SU-DHL-6 (cell line): ENCODE data around the gene AACS.

ENCODE experiments used
- H2AFZ ChIP-seq: fragments of 200-600 bp; sonication (generic); 2 replicates; pipeline ENCODE4 v1.6.1; 2014; ENCODE audit warnings: low read depth, mild to moderate bottlenecking, moderate library complexity, mixed read lengths, antibody characterized with exemption, low read length; ENCODE audit not compliant: severe bottlenecking
- H3F3A ChIP-seq: fragments of 200-600 bp; shearing (Covaris generic); 2 replicates; pipeline ENCODE4 v1.6.0; 2016; ENCODE audit warnings: antibody characterized with exemption, mild to moderate bottlenecking; ENCODE audit not compliant: insufficient read depth
- H3K27ac ChIP-seq: fragments of 200-600 bp; sonication (generic); 2 replicates; pipeline ENCODE4 v1.5.1; 2016; ENCODE audit warnings: low read depth, mild to moderate bottlenecking, low read length, moderate library complexity, mixed read lengths
- H3K27me3 ChIP-seq: fragments of 200-600 bp; sonication (generic), shearing (Covaris generic); 2 replicates; pipeline ENCODE4 v1.6.0; 2014; ENCODE audit warnings: mild to moderate bottlenecking, low read length
- H3K36me3 ChIP-seq: fragments of 200-600 bp; sonication (generic); 2 replicates; pipeline ENCODE4 v1.6.1; 2014; ENCODE audit warnings: mild to moderate bottlenecking, low read length, mixed read lengths
- H3K4me2 ChIP-seq: fragments of 300-600, 200-600 bp; shearing (Covaris generic), sonication (generic); 2 replicates; pipeline ENCODE4 v1.6.0; 2014; ENCODE audit warnings: low read length, low read depth, mild to moderate bottlenecking; ENCODE audit not compliant: poor library complexity, severe bottlenecking
- H3K4me3 ChIP-seq: fragments of 200-600 bp; sonication (generic); 2 replicates; pipeline ENCODE4 v1.5.1; 2014; ENCODE audit warnings: antibody characterized with exemption, low read length, mild to moderate bottlenecking, mixed read lengths; ENCODE audit not compliant: insufficient read depth, poor library complexity, severe bottlenecking
- H3K79me2 ChIP-seq: fragments of 200-600 bp; sonication (generic); 2 replicates; pipeline ENCODE4 v1.6.1; 2014; ENCODE audit warnings: mild to moderate bottlenecking, low read length, moderate library complexity; ENCODE audit not compliant: insufficient read depth
- H3K9ac ChIP-seq: fragments of 200-600 bp; sonication (generic); 2 replicates; pipeline ENCODE4 v1.7.0; 2014; ENCODE audit warnings: mild to moderate bottlenecking, low read length
- H3K9me2 ChIP-seq: fragments of 200-600 bp; sonication (generic); replicated peaks from 2 replicates; pipeline ENCODE4 v1.6.1; 2014; ENCODE audit warnings: low read length; ENCODE audit not compliant: insufficient read depth
- H3K9me3 ChIP-seq: fragments of 200-600 bp; sonication (generic); 2 replicates; pipeline ENCODE4 v1.6.1; 2014; ENCODE audit warnings: low read length, mixed read lengths; ENCODE audit not compliant: insufficient read depth
- H4K20me1 ChIP-seq: fragments of 200-600 bp; sonication (generic); 2 replicates; pipeline ENCODE4 v1.6.1; 2014; ENCODE audit warnings: low read depth, mild to moderate bottlenecking, antibody characterized with exemption, low read length, moderate library complexity, mixed read lengths
- EZH2phosphoT487 ChIP-seq: fragments of 200-600 bp; sonication (generic), shearing (Covaris generic); conservative IDR thresholded peaks from 2 replicates; pipeline ENCODE4 v1.6.1; 2018; ENCODE audit warnings: mild to moderate bottlenecking, antibody characterized with exemption, low read length, moderate library complexity, mixed read lengths
- TF ChIP-seq, protein P1 (sequence below): fragments of 200-600 bp; sonication (generic); IDR thresholded peaks from one replicate; pipeline ENCODE4 v1.5.1; 2017; ENCODE audit warnings: antibody characterized with exemption, mild to moderate bottlenecking, low read length, moderate library complexity; ENCODE audit not compliant: insufficient read depth, poor library complexity, severe bottlenecking

The AACS gene

DNA sequence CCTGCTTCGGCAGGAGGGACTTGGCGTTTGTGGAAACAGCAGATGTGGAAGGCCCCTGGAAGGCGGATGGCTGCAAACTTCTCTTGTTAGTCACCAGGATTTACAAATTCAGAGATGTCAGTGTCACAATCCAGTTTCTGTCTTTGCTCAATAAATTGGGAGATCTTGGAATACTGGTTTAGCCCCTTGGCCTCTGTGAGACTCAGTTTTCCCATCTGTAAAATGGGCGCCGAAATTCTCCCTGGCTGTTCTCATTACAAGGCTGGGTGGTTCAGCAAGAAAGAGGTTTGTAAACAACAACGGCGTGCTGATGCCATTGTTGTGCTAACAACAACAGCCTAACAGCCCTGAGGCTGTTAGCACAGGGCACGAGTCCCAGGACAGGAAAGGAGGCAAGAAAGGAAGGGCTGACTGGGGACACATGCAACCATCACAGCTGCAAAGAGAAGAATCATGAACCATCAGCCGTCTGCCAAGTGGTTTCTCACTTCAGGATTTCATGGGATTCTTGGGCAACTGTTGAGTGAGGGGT, 127.5 kb downstream of the AACS start:
- H4K20me1 ChIP-seq = no peaks in the 10 kb centered on the region
- no peak overlapping the region for H3K4me3 ChIP-seq
- H3K36me3 ChIP-seq = no peaks in the 10 kb centered on the region
- no peak overlapping the region for H3K27ac ChIP-seq
- H3K4me2 ChIP-seq = no peak overlapping the region
- H3K27me3 ChIP-seq = no peaks in the 10 kb centered on the region
- no peak overlapping the region for H2AFZ ChIP-seq
- H3K9ac ChIP-seq = no peak overlapping the region
- TF ChIP-seq EZH2phosphoT487 = no peak
- TF ChIP-seq, protein P1, sequence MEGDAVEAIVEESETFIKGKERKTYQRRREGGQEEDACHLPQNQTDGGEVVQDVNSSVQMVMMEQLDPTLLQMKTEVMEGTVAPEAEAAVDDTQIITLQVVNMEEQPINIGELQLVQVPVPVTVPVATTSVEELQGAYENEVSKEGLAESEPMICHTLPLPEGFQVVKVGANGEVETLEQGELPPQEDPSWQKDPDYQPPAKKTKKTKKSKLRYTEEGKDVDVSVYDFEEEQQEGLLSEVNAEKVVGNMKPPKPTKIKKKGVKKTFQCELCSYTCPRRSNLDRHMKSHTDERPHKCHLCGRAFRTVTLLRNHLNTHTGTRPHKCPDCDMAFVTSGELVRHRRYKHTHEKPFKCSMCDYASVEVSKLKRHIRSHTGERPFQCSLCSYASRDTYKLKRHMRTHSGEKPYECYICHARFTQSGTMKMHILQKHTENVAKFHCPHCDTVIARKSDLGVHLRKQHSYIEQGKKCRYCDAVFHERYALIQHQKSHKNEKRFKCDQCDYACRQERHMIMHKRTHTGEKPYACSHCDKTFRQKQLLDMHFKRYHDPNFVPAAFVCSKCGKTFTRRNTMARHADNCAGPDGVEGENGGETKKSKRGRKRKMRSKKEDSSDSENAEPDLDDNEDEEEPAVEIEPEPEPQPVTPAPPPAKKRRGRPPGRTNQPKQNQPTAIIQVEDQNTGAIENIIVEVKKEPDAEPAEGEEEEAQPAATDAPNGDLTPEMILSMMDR = no peak
- H3K9me2 ChIP-seq = no peaks in the 10 kb centered on the region
- H3K79me2 ChIP-seq = no peaks in the 10 kb centered on the region
- H3F3A ChIP-seq = no peaks in the 10 kb centered on the region
- no peaks in the 10 kb centered on the region for H3K9me3 ChIP-seq
